SU-DHL-6 (cell line): ENCODE measurements around the gene DDX4.

Experiments
- H2AFZ ChIP-seq: fragments of 200-600 bp; sonication (generic); 2 replicates; pipeline ENCODE4 v1.6.1; 2014; ENCODE audit warnings: low read depth, mild to moderate bottlenecking, moderate library complexity, mixed read lengths, antibody characterized with exemption, low read length; ENCODE audit not compliant: severe bottlenecking
- H3F3A ChIP-seq: fragments of 200-600 bp; shearing (Covaris generic); 2 replicates; pipeline ENCODE4 v1.6.0; 2016; ENCODE audit warnings: antibody characterized with exemption, mild to moderate bottlenecking; ENCODE audit not compliant: insufficient read depth
- H3K27ac ChIP-seq: fragments of 200-600 bp; sonication (generic); 2 replicates; pipeline ENCODE4 v1.5.1; 2016; ENCODE audit warnings: low read depth, mild to moderate bottlenecking, low read length, moderate library complexity, mixed read lengths
- H3K27me3 ChIP-seq: fragments of 200-600 bp; sonication (generic), shearing (Covaris generic); 2 replicates; pipeline ENCODE4 v1.6.0; 2014; ENCODE audit warnings: mild to moderate bottlenecking, low read length
- H3K36me3 ChIP-seq: fragments of 200-600 bp; sonication (generic); 2 replicates; pipeline ENCODE4 v1.6.1; 2014; ENCODE audit warnings: mild to moderate bottlenecking, low read length, mixed read lengths
- H3K4me2 ChIP-seq: fragments of 300-600, 200-600 bp; shearing (Covaris generic), sonication (generic); 2 replicates; pipeline ENCODE4 v1.6.0; 2014; ENCODE audit warnings: low read length, low read depth, mild to moderate bottlenecking; ENCODE audit not compliant: poor library complexity, severe bottlenecking
- H3K4me3 ChIP-seq: fragments of 200-600 bp; sonication (generic); 2 replicates; pipeline ENCODE4 v1.5.1; 2014; ENCODE audit warnings: antibody characterized with exemption, low read length, mild to moderate bottlenecking, mixed read lengths; ENCODE audit not compliant: insufficient read depth, poor library complexity, severe bottlenecking
- H3K79me2 ChIP-seq: fragments of 200-600 bp; sonication (generic); 2 replicates; pipeline ENCODE4 v1.6.1; 2014; ENCODE audit warnings: mild to moderate bottlenecking, low read length, moderate library complexity; ENCODE audit not compliant: insufficient read depth
- H3K9ac ChIP-seq: fragments of 200-600 bp; sonication (generic); 2 replicates; pipeline ENCODE4 v1.7.0; 2014; ENCODE audit warnings: mild to moderate bottlenecking, low read length
- H3K9me2 ChIP-seq: fragments of 200-600 bp; sonication (generic); replicated peaks from 2 replicates; pipeline ENCODE4 v1.6.1; 2014; ENCODE audit warnings: low read length; ENCODE audit not compliant: insufficient read depth
- H3K9me3 ChIP-seq: fragments of 200-600 bp; sonication (generic); 2 replicates; pipeline ENCODE4 v1.6.1; 2014; ENCODE audit warnings: low read length, mixed read lengths; ENCODE audit not compliant: insufficient read depth
- H4K20me1 ChIP-seq: fragments of 200-600 bp; sonication (generic); 2 replicates; pipeline ENCODE4 v1.6.1; 2014; ENCODE audit warnings: low read depth, mild to moderate bottlenecking, antibody characterized with exemption, low read length, moderate library complexity, mixed read lengths
- EZH2phosphoT487 ChIP-seq: fragments of 200-600 bp; sonication (generic), shearing (Covaris generic); conservative IDR thresholded peaks from 2 replicates; pipeline ENCODE4 v1.6.1; 2018; ENCODE audit warnings: mild to moderate bottlenecking, antibody characterized with exemption, low read length, moderate library complexity, mixed read lengths
- TF ChIP-seq, protein P1 (sequence below): fragments of 200-600 bp; sonication (generic); IDR thresholded peaks from one replicate; pipeline ENCODE4 v1.5.1; 2017; ENCODE audit warnings: antibody characterized with exemption, mild to moderate bottlenecking, low read length, moderate library complexity; ENCODE audit not compliant: insufficient read depth, poor library complexity, severe bottlenecking

Gene DDX4

DNA sequence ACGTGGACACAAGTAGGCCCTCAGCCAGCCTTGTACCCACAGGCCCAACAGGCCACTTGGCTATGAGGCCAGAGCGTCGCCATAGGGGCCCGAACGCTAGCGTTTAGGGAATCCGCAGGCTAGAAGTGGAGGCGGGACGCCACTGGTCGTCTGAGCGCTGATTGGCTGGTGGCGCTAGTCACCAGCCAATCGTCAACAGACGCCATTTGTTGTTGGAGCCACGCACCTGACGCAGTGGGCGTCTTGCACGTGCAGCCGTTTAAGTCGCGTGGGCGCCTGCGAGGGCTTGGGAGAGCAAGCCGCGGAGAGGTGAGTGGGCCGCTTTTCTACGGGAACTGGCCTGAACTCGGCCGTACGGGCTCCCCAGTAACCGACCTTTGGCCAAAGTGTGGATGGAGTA, at the start of gene DDX4:
TSS of gene DDX4 (plus strand) at position 269 of the 400 bp plus-strand sequence. CDS start 903 bp downstream, outside the sequence.
- Histone ChIP-seq H3K4me2 (no peak within 1 kb of the TSS), H3K9ac (no peak within 1 kb of the TSS), H3K79me2 (no peaks in the 10 kb centered on the region), H4K20me1 (no peaks in the 10 kb centered on the region), H3K27ac (no peak within 1 kb of the TSS), H2AFZ (no peak within 1 kb of the TSS), H3F3A (no peaks in the 10 kb centered on the region), H3K4me3 (no peak within 1 kb of the TSS), H3K36me3 (no peaks in the 10 kb centered on the region), H3K9me3 (no peaks in the 10 kb centered on the region), H3K9me2 (no peaks in the 10 kb centered on the region), H3K27me3 (no peaks in the 10 kb centered on the region)
- no peak for TF ChIP-seq EZH2phosphoT487
- TF ChIP-seq, protein P1, sequence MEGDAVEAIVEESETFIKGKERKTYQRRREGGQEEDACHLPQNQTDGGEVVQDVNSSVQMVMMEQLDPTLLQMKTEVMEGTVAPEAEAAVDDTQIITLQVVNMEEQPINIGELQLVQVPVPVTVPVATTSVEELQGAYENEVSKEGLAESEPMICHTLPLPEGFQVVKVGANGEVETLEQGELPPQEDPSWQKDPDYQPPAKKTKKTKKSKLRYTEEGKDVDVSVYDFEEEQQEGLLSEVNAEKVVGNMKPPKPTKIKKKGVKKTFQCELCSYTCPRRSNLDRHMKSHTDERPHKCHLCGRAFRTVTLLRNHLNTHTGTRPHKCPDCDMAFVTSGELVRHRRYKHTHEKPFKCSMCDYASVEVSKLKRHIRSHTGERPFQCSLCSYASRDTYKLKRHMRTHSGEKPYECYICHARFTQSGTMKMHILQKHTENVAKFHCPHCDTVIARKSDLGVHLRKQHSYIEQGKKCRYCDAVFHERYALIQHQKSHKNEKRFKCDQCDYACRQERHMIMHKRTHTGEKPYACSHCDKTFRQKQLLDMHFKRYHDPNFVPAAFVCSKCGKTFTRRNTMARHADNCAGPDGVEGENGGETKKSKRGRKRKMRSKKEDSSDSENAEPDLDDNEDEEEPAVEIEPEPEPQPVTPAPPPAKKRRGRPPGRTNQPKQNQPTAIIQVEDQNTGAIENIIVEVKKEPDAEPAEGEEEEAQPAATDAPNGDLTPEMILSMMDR, result no peak

DNA sequence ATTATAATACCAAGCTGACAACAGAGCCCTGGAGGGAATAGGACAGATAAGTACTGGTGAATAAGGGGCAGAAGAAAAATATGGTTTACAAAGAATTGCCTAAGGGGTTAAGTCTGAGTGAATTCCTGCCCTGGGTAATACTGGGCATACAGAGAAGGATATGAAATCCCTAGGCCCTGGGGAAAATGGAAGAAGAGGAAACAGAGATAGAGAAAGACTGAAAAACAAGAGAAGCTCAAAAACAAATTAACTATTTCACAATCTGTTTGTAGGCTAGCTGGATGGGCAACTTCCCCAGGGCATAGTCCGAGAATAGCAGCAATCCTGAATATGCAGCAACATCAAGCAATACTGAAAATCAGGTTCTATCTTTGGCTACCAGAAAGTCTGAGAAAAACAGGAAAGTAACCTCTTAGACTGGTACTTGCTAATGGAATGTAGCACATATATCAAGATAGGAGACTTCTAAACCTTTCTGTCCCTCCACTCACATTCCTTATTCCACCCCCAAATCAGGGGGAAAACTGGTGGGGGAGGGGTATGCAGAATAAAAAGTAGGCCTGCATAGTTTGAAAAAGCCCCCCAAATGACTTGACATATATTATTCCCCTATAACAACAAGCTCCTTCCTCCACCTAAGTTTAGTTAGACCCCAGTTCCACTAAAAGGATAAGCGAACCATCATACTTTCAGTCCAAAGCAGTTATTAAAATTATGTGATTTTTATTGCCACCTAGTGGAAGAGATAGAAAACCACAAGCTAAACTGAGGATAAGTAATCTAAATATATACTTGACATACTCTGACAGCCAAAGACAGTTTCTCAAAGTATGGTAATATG, 46.4 kb upstream of the DDX4 start:
- Histone ChIP-seq H3K27ac (no peak overlapping the region), H3K9ac (no peak overlapping the region), H3K4me3 (no peak overlapping the region), H3K4me2 (no peak overlapping the region), H4K20me1 (no peaks in the 10 kb centered on the region; the same call in 1 of the 2 replicates), H3K9me3 (no peaks in the 10 kb centered on the region), H3F3A (peaks cover 15% of the 10 kb centered on the region), H2AFZ (no peak overlapping the region), H3K27me3 (no peaks in the 10 kb centered on the region), H3K9me2 (no peaks in the 10 kb centered on the region), H3K36me3 (no peaks in the 10 kb centered on the region), H3K79me2 (no peaks in the 10 kb centered on the region)
- TF ChIP-seq, protein P1, result peak; percentile 73
- TF ChIP-seq EZH2phosphoT487, result no peak

DNA sequence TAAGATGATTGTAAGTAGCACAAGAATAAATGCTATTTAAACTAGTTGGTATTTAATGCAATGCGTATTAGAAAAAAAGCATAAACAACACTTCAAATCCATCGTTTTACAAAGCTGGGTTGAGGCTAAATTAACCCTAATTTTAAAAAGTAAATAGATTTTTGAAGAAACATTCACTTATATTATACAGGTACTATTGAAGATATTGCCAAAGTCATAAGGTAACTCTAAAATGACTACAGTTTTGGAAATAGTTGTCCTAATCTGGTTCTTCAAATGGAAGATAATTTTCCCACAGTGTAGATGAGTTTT, 45.8 kb upstream of the DDX4 start:
- Histone ChIP-seq H3K27me3 (no peaks in the 10 kb centered on the region), H3K4me3 (no peak overlapping the region)

More for the DNA sequence above, 45.8 kb upstream of the DDX4 start:
- Histone ChIP-seq H2AFZ (no peak overlapping the region), H4K20me1 (no peaks in the 10 kb centered on the region; the same call in 1 of the 2 replicates), H3F3A (peaks cover 15% of the 10 kb centered on the region), H3K79me2 (no peaks in the 10 kb centered on the region), H3K36me3 (0 out of 2 replicates have a peak, but pooled peaks cover under 1% of the 10 kb centered on the region), H3K9me3 (no peaks in the 10 kb centered on the region), H3K9me2 (no peaks in the 10 kb centered on the region), H3K4me2 (no peak overlapping the region), H3K9ac (no peak overlapping the region), H3K27ac (no peak overlapping the region)
- no peak for TF ChIP-seq EZH2phosphoT487
- TF ChIP-seq, protein P1, result no peak
